Stimulated activated CD4-positive, alpha-beta T cell treated with anti-CD3 and anti-CD28 coated beads, Interleukin-1b, Interleukin-23, amount 100 ng/mL, for 4 hours (primary cell): ENCODE measurements around the gene COX6A1.
"Not testable (repeated sequence)": the region's sequence is repeated elsewhere in the genome, so short reads cannot be mapped to it uniquely, and the experiment has no call there.

Experiments
- DNase-seq, 2 donors: peaks; one replicate each; pipeline ENCODE4 v3.0.0-alpha.2; 2020; ENCODE audit warnings: low read depth in 2 of 2

The COX6A1 gene

GRCh38 chr12:120467439-120467838 lies 29.5 kb downstream of the COX6A1 start:
- no peak for DNase-seq

DNA sequence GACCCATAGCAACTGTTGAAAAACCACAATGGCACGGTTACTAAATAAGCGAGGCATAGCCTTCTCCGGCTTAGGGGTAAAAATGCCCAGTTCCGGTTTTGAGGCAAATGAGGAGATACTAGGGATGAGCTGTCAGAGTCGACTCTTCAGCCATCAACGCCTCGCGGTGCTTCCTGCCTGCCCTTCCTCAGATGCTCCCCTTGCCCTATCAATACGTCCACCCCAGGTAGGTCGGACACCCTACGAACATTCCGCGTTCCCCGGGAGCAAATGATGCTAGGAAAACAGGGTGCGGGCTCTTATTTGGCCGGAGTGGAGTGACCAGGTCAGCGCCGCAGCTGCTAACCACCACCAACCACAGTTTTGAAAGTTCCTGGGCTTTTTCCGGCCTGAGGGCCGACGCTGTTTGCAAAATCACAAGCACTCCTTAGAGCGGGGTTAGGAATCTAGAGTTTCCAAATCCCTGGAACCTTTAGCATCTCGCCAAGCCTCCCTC lies 30.5 kb downstream of the COX6A1 start:
- no peak for DNase-seq

- peak; percentile 49 to 51 for DNase-seq
Measured at GRCh38 chr12:120468821-120469449, 31.0 kb downstream of the COX6A1 start.

- peak; percentile 97 for DNase-seq
Measured at GRCh38 chr12:120469450-120470149, 31.7 kb downstream of the COX6A1 start, which contains the start of gene SRSF9. Gene SRSF9, minus strand, starts transcription at chr12:120469748. Its CDS starts 139 bp downstream, at chr12:120469609.

DNA sequence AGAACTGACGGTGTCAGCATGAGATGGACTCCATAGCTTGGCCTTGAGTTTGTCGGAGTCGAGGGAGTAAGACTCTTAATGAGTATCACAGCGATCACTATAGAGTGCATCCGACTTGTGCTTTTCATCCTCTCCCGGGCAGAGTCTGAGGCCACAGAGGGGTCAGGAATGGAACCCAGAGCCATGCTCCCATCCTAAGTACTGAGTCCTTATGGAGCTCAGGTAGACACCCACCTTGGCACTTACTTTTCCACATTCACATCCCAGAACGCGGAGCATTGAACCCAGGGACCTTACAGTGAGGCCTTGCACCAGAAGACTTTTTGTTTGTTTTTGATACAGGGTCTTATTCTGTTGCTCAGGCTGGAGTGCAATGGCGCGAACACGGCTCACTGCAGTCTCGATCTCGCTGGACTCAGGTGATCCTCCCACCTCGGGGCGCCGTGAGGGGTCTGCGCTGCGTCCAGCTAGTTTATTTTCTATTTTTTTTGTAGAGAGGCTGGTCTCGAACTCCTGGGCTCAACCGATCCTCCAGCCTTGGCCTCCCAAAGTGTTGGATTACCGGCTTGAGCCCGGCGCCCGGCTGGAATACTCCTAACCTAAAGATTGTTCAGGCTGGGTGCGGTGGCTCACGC lies 32.4 kb downstream of the COX6A1 start:
- DNase-seq, result no peak

- DNase-seq, result no peak
Measured at GRCh38 chr12:120472521-120472920, 34.6 kb downstream of the COX6A1 start.

- no peak for DNase-seq
Measured at GRCh38 chr12:120473807-120474615, 36.1 kb downstream of the COX6A1 start.

- no peak for DNase-seq
Measured at GRCh38 chr12:120474616-120474960, 36.7 kb downstream of the COX6A1 start.

GRCh38 chr12:120475643-120476042 lies 37.7 kb downstream of the COX6A1 start:
- DNase-seq, result no peak

DNA sequence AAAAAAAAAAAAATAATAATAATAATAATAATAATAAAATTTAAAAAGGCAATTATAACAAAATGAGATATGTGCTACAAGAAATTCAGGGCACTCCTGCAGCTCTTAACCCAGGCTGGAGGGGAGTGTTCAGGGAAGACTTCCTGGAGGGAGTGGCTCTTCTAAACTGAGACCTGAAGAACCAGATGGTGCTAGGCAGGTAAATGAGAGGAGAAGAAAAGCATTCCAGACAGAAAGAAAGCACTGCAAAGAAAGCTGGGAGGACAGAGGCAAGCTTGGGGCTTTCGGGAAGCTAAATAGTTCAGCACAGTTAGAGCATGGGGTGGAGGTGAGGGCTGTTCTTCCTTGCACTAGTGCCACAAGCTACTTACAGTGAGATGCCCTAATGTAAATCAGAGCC lies 41.5 kb downstream of the COX6A1 start:
- no peak for DNase-seq

DNA sequence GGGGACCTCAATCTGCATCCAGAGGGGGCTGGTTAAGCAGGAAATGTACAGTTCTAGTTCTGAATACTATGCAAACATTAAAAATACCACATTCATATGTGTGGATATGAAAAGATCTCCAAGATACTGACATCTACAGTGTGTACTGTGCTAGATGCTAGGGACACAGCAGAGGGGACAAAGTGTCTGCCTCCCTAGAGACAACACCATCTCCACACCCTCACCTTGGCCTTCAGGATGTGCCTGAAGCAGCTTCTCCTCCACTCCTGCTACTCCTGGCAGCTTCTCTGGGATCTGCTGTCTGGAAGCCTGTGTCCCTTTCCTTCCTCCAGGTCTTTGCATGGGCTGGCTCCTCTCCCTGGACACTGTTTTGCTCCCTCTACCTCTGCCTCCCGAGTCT lies 42.3 kb downstream of the COX6A1 start:
- no peak for DNase-seq

- DNase-seq, result no peak
Measured at GRCh38 chr12:120481022-120481767, 43.3 kb downstream of the COX6A1 start.

GRCh38 chr12:120483621-120484020 lies 45.7 kb downstream of the COX6A1 start:
- no peak for DNase-seq

- no peak for DNase-seq
Measured at GRCh38 chr12:120485961-120486881, 48.3 kb downstream of the COX6A1 start.

DNA sequence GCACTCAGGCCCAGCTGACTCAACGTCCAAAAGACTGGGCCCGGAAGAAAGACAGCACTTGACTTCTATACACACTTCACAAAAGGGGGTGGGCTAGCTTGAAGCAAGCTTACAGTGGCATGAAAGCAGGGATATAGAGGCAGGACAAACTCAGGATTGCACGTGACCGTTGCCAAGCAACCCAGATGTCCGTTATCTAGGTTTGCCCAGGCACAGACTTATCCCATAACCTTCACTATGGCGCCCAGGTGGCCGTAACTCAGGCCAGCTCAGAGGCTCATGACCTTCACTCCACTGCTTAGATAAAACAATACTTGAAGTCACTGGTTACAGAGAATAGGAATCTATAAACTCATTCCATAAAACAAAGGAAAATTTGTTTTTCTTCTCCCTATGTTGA lies 49.6 kb downstream of the COX6A1 start:
- DNase-seq, result not testable (repeated sequence)

- no peak for DNase-seq
Measured at GRCh38 chr12:120488057-120488640, 50.2 kb downstream of the COX6A1 start.

DNA sequence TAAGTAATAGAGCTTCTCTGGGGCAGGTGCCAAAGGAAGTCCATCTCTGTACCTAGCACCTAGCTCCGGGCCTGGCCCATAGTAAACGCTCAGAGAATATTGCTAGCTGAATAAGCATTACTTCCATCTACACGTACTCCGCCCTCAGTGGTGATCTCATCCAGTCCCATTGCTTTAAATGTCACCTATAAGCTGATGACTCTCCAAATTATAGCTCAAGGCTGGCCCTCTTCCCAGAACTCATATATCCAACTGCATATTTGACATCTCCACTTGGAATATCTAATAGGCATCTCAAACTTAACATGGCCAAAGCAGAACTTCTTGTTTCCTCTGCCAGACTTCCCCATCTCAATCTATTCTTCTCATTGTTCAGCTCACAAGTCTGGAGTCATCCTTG lies 51.1 kb downstream of the COX6A1 start:
- DNase-seq, result no peak

DNA sequence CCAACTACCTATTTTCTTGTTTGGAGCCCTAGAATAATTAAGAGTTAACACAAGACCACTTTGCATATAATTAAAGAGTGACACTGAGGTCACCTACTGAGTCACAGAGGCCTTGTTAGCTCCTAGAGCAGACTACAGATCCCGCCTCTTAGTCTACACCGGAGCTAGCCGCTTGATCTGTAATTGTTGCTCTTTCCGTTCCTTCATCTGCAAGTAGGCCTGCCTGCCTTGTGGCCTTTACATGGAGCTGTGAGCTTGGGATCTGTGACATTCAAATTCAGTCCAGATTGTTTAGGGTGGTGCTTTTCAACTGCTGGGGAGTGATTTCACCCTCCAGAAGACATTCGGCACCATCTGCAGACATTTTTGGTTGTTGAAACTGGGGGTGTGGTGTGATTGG lies 52.4 kb downstream of the COX6A1 start:
- DNase-seq, result no peak
